ENCODE measurements around the gene UFSP1. TPM values are rescaled to one million over a fixed set of nuclear protein-coding genes. Genes with fewer than 3 reads are reported as not detected.

The UFSP1 gene
- polyA plus RNA-seq, 4 donors = 2.2 to 5.3 (median 4.2) TPM

- Histone ChIP-seq H3K4me3 (ENCODE audit: low read depth in 1 of 3, low read length in 3 of 3) (no peak overlapping the region), H3K27ac (ENCODE audit: low read depth in 1 of 3, low read length in 2 of 3) (no peak overlapping the region), H3K36me3 (ENCODE audit: control insufficient read depth in 3 of 3, insufficient read depth in 2 of 3, low read depth in 1 of 3, low read length in 3 of 3) (peaks cover 36 to 96% (median 47%) of the 10 kb centered on the region in 3 donors), H3K9me3 (ENCODE audit: control insufficient read depth in 2 of 2, insufficient read depth in 1 of 2, low read depth in 1 of 2, low read length in 1 of 2) (no peaks in the 10 kb centered on the region), H3K4me1 (ENCODE audit: control insufficient read depth in 3 of 3, insufficient read depth in 2 of 3, low read depth in 1 of 3, low read length in 2 of 3) (peaks cover 0 to 13% (median 0%) of the 10 kb centered on the region in 3 donors), H3K27me3 (ENCODE audit: control insufficient read depth in 3 of 3, insufficient read depth in 3 of 3, low read length in 3 of 3) (no peaks in the 10 kb centered on the region)
- 94 to 97% (median 97%) methylated on average over 24 of the region's 24 CpGs for WGBS, 3 donors
- DNase-seq = no peak
- FAIRE-seq = no peak
Observed at GRCh38 chr7:100882785-100883526, 6.6 kb downstream of the UFSP1 start.

GRCh38 chr7:100882201-100882600, 7.3 kb downstream of the UFSP1 start:
- Histone ChIP-seq H3K27me3 (ENCODE audit: control insufficient read depth in 3 of 3, insufficient read depth in 3 of 3, low read length in 3 of 3) (no peaks in the 10 kb centered on the region), H3K4me1 (ENCODE audit: control insufficient read depth in 3 of 3, insufficient read depth in 2 of 3, low read depth in 1 of 3, low read length in 2 of 3) (peaks cover 0 to 6% (median 0%) of the 10 kb centered on the region in 3 donors), H3K4me3 (ENCODE audit: low read depth in 1 of 3, low read length in 3 of 3) (no peak overlapping the region), H3K27ac (ENCODE audit: low read depth in 1 of 3, low read length in 2 of 3) (no peak overlapping the region), H3K36me3 (ENCODE audit: control insufficient read depth in 3 of 3, insufficient read depth in 2 of 3, low read depth in 1 of 3, low read length in 3 of 3) (peaks cover 35 to 96% (median 47%) of the 10 kb centered on the region in 3 donors), H3K9me3 (ENCODE audit: control insufficient read depth in 2 of 2, insufficient read depth in 1 of 2, low read depth in 1 of 2, low read length in 1 of 2) (no peaks in the 10 kb centered on the region)
- no peak for FAIRE-seq
- 90 to 97% (median 96%) methylated on average over 9 of the region's 9 CpGs for WGBS, 3 donors
- no peak for DNase-seq

- DNase-seq = no peak
Observed at GRCh38 chr7:100881136-100881535, 8.4 kb downstream of the UFSP1 start.

GRCh38 chr7:100880645-100881044, 8.9 kb downstream of the UFSP1 start:
- FAIRE-seq = no peak
- Histone ChIP-seq H3K27ac (ENCODE audit: low read depth in 1 of 3, low read length in 2 of 3) (no peak overlapping the region), H3K27me3 (ENCODE audit: control insufficient read depth in 3 of 3, insufficient read depth in 3 of 3, low read length in 3 of 3) (no peaks in the 10 kb centered on the region), H3K4me1 (ENCODE audit: control insufficient read depth in 3 of 3, insufficient read depth in 2 of 3, low read depth in 1 of 3, low read length in 2 of 3) (peaks cover 3 to 14% (median 13%) of the 10 kb centered on the region in 3 donors), H3K9me3 (ENCODE audit: control insufficient read depth in 2 of 2, insufficient read depth in 1 of 2, low read depth in 1 of 2, low read length in 1 of 2) (no peaks in the 10 kb centered on the region), H3K4me3 (ENCODE audit: low read depth in 1 of 3, low read length in 3 of 3) (no peak overlapping the region), H3K36me3 (ENCODE audit: control insufficient read depth in 3 of 3, insufficient read depth in 2 of 3, low read depth in 1 of 3, low read length in 3 of 3) (peaks cover 30 to 91% (median 34%) of the 10 kb centered on the region in 3 donors)
- DNase-seq = no peak
- 87 to 95% (median 90%) methylated on average over 7 of the region's 7 CpGs for WGBS, 3 donors

More at GRCh38 chr7:100881136-100881535, 8.4 kb downstream of the UFSP1 start:
- Histone ChIP-seq H3K4me3 (ENCODE audit: low read depth in 1 of 3, low read length in 3 of 3) (no peak overlapping the region), H3K36me3 (ENCODE audit: control insufficient read depth in 3 of 3, insufficient read depth in 2 of 3, low read depth in 1 of 3, low read length in 3 of 3) (peaks cover 33 to 93% (median 38%) of the 10 kb centered on the region in 3 donors), H3K9me3 (ENCODE audit: control insufficient read depth in 2 of 2, insufficient read depth in 1 of 2, low read depth in 1 of 2, low read length in 1 of 2) (no peaks in the 10 kb centered on the region), H3K27me3 (ENCODE audit: control insufficient read depth in 3 of 3, insufficient read depth in 3 of 3, low read length in 3 of 3) (no peaks in the 10 kb centered on the region), H3K4me1 (ENCODE audit: control insufficient read depth in 3 of 3, insufficient read depth in 2 of 3, low read depth in 1 of 3, low read length in 2 of 3) (peaks cover 3 to 13% (median 9%) of the 10 kb centered on the region in 3 donors), H3K27ac (ENCODE audit: low read depth in 1 of 3, low read length in 2 of 3) (no peak overlapping the region)
- 96 to 97% (median 97%) methylated on average over 14 to 20 of the region's 20 CpGs for WGBS, 3 donors
- no peak for FAIRE-seq

- H3K27me3 ChIP-seq (ENCODE audit: control insufficient read depth in 3 of 3, insufficient read depth in 3 of 3, low read length in 3 of 3) = no peaks in the 10 kb centered on the region
- H3K27ac ChIP-seq (ENCODE audit: low read depth in 1 of 3, low read length in 2 of 3) = no peak overlapping the region
- no peak for DNase-seq
- no peak for FAIRE-seq
- H3K9me3 ChIP-seq (ENCODE audit: control insufficient read depth in 2 of 2, insufficient read depth in 1 of 2, low read depth in 1 of 2, low read length in 1 of 2) = no peaks in the 10 kb centered on the region
- H3K4me3 ChIP-seq (ENCODE audit: low read depth in 1 of 3, low read length in 3 of 3) = no peak overlapping the region
- peaks cover 23 to 83% (median 28%) of the 10 kb centered on the region in 3 donors for H3K36me3 ChIP-seq (ENCODE audit: control insufficient read depth in 3 of 3, insufficient read depth in 2 of 3, low read depth in 1 of 3, low read length in 3 of 3)
- WGBS, 3 donors = 88 to 91% (median 89%) methylated on average over 11 of the region's 11 CpGs
- H3K4me1 ChIP-seq (ENCODE audit: control insufficient read depth in 3 of 3, insufficient read depth in 2 of 3, low read depth in 1 of 3, low read length in 2 of 3) = peaks cover 3 to 14% (median 7%) of the 10 kb centered on the region in 3 donors
Observed at GRCh38 chr7:100879685-100880261, 9.7 kb downstream of the UFSP1 start.

GRCh38 chr7:100878685-100879084, 10.8 kb downstream of the UFSP1 start:
- peaks cover 3 to 16% (median 14%) of the 10 kb centered on the region in 3 donors for H3K4me1 ChIP-seq (ENCODE audit: control insufficient read depth in 3 of 3, insufficient read depth in 2 of 3, low read depth in 1 of 3, low read length in 2 of 3)
- FAIRE-seq (no peak), DNase-seq (no peak)
- no peak overlapping the region for H3K4me3 ChIP-seq (ENCODE audit: low read depth in 1 of 3, low read length in 3 of 3)
- 64 to 81% (median 78%) methylated on average over 6 of the region's 6 CpGs for WGBS, 3 donors
- no peaks in the 10 kb centered on the region for H3K9me3 ChIP-seq (ENCODE audit: control insufficient read depth in 2 of 2, insufficient read depth in 1 of 2, low read depth in 1 of 2, low read length in 1 of 2)
- H3K27ac ChIP-seq (ENCODE audit: low read depth in 1 of 3, low read length in 2 of 3) = no peak overlapping the region
- peaks cover 18 to 80% (median 22%) of the 10 kb centered on the region in 3 donors for H3K36me3 ChIP-seq (ENCODE audit: control insufficient read depth in 3 of 3, insufficient read depth in 2 of 3, low read depth in 1 of 3, low read length in 3 of 3)
- no peaks in the 10 kb centered on the region for H3K27me3 ChIP-seq (ENCODE audit: control insufficient read depth in 3 of 3, insufficient read depth in 3 of 3, low read length in 3 of 3)

- Histone ChIP-seq H3K27ac (ENCODE audit: low read depth in 1 of 3, low read length in 2 of 3) (no peak overlapping the region), H3K9me3 (ENCODE audit: control insufficient read depth in 2 of 2, insufficient read depth in 1 of 2, low read depth in 1 of 2, low read length in 1 of 2) (no peaks in the 10 kb centered on the region), H3K36me3 (ENCODE audit: control insufficient read depth in 3 of 3, insufficient read depth in 2 of 3, low read depth in 1 of 3, low read length in 3 of 3) (peaks cover 15 to 78% (median 15%) of the 10 kb centered on the region in 3 donors), H3K4me3 (ENCODE audit: low read depth in 1 of 3, low read length in 3 of 3) (no peak overlapping the region), H3K27me3 (ENCODE audit: control insufficient read depth in 3 of 3, insufficient read depth in 3 of 3, low read length in 3 of 3) (no peaks in the 10 kb centered on the region), H3K4me1 (ENCODE audit: control insufficient read depth in 3 of 3, insufficient read depth in 2 of 3, low read depth in 1 of 3, low read length in 2 of 3) (peaks cover 3 to 16% (median 14%) of the 10 kb centered on the region in 3 donors)
- FAIRE-seq (no peak), DNase-seq (no peak)
- 82 to 87% (median 82%) methylated on average over 7 of the region's 7 CpGs for WGBS, 3 donors
Observed at GRCh38 chr7:100878013-100878412, 11.5 kb downstream of the UFSP1 start.

GRCh38 chr7:100875356-100875751, 14.2 kb downstream of the UFSP1 start:
- Histone ChIP-seq H3K36me3 (ENCODE audit: control insufficient read depth in 3 of 3, insufficient read depth in 2 of 3, low read depth in 1 of 3, low read length in 3 of 3) (peaks cover 0 to 78% (median 2%) of the 10 kb centered on the region in 3 donors), H3K9me3 (ENCODE audit: control insufficient read depth in 2 of 2, insufficient read depth in 1 of 2, low read depth in 1 of 2, low read length in 1 of 2) (no peaks in the 10 kb centered on the region), H3K4me3 (ENCODE audit: low read depth in 1 of 3, low read length in 3 of 3) (peak overlapping the region; percentile 86 to 98 (median 93)), H3K27ac (ENCODE audit: low read depth in 1 of 3, low read length in 2 of 3) (peak overlapping the region; percentile 58 to 93 (median 86)), H3K27me3 (ENCODE audit: control insufficient read depth in 3 of 3, insufficient read depth in 3 of 3, low read length in 3 of 3) (no peaks in the 10 kb centered on the region), H3K4me1 (ENCODE audit: control insufficient read depth in 3 of 3, insufficient read depth in 2 of 3, low read depth in 1 of 3, low read length in 2 of 3) (peaks cover 3 to 16% (median 14%) of the 10 kb centered on the region in 3 donors)
- peak; percentile 33 to 65 for DNase-seq
- 0 to 1% (median 0%) methylated on average over 32 to 39 of the region's 39 CpGs for WGBS, 3 donors
- no peak for FAIRE-seq

Data from small intestine (tissue), 7 donors.